ENCODE measurements around the gene ERCC5.

ERCC5 gene

GRCh38 chr13:102845630-102846260 is at the start of gene ERCC5:
Gene ERCC5 (plus strand): TSS chr13:102846032. CDS start chr13:102846267, 235 bp downstream.
- DNase-seq (ENCODE audit: low read depth in 2 of 2) = peak; percentile 90 to 92

- peak; percentile 69 to 79 for DNase-seq (ENCODE audit: low read depth in 2 of 2)
Measured at GRCh38 chr13:102798581-102799425, 47.0 kb upstream of the ERCC5 start, which contains the start of the genes BIVM and POGLUT2. Gene BIVM (plus strand): TSS chr13:102799119. CDS start chr13:102807268, 8,149 bp downstream. Gene POGLUT2 (minus strand): TSS chr13:102798976. CDS start chr13:102798670, 306 bp downstream.

DNA sequence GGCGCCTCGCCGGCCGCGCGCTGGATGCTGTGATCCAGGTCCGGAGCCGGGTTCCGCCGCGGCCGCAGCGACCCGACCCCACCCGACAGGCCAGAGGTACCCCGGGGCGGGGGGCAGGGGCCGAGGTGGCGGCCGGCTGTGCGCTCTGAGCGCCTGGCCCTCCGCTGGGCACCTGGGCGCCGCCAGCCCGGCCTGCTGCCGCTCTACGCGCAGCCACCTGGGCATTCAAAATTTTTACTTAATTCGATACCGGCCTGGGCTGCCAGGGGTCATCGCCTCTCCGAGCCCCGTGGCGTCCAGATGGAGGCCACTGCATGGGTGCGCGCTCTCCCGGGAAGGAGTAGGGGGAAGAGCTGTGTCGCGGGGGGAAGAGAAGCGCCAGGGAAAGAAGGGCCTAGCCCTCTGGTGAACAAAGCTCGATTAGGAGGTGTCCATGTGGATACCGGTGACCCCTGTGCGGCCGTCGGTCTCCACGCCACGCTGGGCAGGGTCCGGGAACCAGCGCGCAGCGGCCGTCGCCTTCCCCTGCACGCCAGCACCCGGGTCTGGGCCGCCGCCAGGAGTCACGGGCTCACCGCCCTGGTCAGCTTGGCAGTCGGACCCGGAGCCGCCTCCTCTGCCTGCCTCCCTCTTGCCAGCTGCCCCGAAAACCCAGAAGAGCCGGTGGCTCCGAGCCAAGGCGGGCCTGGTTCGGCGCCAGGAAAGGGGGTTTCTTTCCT is 46.2 kb upstream of the ERCC5 start:
- peak in 1 of 2 experiments; percentile 7 for DNase-seq (ENCODE audit: low read depth in 2 of 2)

- peak; percentile 65 to 72 for DNase-seq (ENCODE audit: low read depth in 2 of 2)
Measured at GRCh38 chr13:102800145-102801041, 45.4 kb upstream of the ERCC5 start.

- DNase-seq (ENCODE audit: low read depth in 2 of 2) = no peak
Measured at GRCh38 chr13:102805680-102806079, 40.2 kb upstream of the ERCC5 start.

GRCh38 chr13:102807699-102808098 is 38.1 kb upstream of the ERCC5 start:
- no peak for DNase-seq (ENCODE audit: low read depth in 2 of 2)

GRCh38 chr13:102812611-102813287 is 33.1 kb upstream of the ERCC5 start:
- DNase-seq (ENCODE audit: low read depth in 2 of 2) = no peak

DNA sequence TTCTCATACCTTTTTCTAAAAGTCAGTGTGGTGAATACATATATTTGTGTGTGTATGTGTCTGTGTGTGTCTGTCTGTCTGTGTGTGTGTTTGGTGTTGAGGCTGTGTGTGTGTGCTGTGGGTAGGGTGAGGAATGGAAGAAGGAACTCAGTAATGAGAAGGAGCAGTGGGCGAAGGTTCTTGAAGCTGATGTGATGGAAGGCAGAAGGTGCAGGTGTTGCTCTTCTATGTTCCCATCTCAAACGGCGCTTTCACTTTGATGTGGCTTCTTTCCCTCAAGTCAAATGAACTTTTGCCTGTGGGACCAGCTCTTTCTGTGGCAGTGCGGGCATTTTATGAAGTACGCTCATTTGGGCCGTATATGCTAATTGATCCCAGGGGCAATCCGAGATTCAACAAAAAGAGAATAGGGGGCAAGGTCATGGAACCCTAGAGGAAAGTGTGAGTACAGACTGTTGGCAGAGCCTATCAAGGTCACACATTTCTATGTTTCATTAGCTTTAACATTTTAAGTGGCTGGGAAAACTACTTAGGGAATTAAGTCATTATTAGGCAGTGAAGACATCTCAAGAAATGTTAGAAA is 31.7 kb upstream of the ERCC5 start:
- no peak for DNase-seq (ENCODE audit: low read depth in 2 of 2)

DNA sequence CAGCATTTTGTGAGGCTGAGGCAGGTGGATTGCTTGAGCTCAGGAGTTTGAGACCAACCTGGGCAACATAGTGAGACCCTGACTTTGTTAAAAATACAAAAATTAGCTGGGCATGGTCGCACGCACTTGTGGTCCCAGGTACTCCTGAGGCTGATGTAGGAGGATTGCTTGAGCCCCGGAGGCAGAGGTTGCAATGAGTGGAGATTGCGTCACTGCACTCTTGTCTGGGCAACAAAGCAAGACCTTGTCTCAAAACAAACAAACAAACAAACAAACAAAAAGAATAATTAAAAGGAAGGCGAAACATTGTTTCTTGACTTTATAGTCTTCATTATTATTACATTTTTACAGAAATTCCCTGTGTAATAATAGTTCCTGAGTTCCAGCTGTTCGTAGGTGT is 31.0 kb upstream of the ERCC5 start:
- DNase-seq (ENCODE audit: low read depth in 2 of 2) = no peak

DNA sequence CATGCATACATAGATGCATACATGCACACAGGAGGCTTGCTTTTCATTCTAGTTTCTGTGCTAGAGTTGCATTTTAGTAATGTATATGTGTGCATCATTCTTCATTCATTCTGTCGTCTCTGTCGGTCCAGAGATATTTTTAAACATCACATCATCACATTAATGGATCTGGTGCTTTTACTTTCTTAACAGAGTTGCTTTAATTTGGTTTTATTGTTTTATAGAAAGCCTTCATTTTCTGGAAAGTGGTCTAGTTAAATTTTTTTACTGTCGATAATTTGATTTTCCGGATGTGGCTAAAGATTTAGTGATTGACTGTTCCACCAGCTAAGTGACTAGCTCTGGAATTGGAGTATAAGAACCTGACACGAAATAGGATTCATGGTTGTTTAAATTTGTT is 30.0 kb upstream of the ERCC5 start:
- DNase-seq (ENCODE audit: low read depth in 2 of 2) = no peak

GRCh38 chr13:102816708-102817107 is 29.1 kb upstream of the ERCC5 start:
- DNase-seq (ENCODE audit: low read depth in 2 of 2) = no peak

GRCh38 chr13:102817241-102817640 is 28.6 kb upstream of the ERCC5 start:
- no peak for DNase-seq (ENCODE audit: low read depth in 2 of 2)

DNA sequence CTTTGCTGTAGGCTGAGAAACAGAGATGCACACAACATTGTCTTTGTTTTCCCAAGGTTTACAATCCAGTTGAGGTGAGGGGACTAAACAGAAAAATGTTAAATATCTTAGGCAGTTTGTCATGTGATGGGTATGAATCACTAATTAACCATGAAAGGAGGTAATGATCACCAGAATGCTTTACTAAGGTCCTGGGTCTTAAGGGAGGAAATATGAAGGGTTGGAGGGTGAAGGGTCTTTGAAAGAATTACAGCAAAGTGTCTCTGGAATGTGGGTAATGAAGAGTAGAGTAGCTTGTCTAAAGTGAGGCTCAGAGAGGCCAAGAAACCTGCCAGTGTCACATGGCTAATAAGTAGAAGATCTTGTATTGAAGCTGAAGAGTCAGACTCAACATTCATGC is 27.9 kb upstream of the ERCC5 start:
- no peak for DNase-seq (ENCODE audit: low read depth in 2 of 2)

DNA sequence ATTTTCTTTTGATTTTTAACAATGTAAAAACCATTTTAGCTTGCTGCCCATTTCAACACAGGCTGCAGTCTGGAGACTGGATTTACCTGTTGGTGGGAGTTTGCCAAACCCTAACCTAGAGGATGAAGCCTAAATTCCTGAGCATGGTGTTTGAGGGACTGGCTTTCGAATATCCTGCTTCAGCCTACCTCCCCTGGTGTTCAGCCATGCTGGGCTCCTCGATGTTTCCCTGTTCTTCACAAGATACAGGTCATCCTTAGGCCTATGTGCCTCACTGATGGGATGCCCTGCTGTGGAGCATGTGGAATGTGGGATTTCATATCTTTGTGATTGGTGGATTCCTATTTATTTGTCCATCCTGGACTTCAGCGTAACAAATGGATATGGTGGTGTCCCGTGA is 20.4 kb upstream of the ERCC5 start:
- DNase-seq (ENCODE audit: low read depth in 2 of 2) = no peak

DNA sequence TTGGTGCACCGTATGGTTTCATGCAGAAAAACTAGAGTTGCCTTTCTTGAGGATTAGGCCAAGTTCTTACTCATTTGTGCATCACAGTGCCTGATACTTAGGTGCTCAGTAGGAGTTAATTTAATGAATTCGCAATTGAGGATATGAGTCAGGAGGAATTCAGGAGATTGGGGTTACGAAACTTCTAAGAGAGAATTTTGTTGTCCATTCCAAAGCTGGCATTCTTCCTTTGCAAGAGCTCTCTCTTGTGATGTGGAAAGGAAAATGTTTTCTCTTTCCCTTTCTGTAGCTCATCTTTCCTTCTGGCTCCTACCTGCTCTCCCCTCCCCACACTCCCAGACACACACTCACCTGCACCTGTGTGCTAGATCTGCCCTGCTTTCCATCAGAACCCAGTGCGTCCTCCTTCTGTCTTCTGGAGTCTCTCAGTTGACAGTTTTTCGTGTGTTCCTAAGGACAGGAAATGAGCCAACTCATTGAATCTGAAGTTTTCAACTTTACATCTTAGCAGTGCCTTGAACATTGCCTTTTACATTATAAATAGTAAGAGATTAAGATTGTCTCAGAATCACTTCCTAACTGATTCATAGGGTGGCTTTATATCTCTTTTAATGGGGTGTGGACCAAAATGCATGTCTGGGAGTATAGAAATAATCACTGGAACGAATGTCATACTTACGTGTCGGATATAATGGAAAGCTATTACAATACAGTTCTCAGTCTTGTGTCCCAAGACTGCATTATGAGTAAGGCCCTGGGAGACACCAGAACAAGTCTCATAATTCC is 19.7 kb upstream of the ERCC5 start:
- no peak for DNase-seq (ENCODE audit: low read depth in 2 of 2)

DNA sequence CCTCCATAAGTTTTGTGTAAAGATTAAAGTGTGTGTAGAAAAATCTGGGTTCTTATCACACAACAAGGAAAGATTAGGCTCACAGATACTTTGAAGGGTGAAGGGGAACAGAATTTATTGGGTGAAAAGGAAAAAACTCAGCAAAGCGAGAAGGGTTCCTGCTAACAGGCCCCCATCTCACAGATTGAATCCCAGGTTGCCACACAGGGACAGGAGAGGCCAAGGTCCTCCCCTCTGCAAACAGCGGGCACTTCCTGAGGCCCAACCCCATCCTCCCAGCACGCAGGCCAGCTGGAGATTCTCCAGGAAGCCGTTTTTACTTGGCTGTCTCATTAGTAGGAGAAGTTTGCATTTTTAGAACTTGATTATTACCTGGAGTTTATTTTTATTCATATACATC is 15.2 kb upstream of the ERCC5 start:
- no peak for DNase-seq (ENCODE audit: low read depth in 2 of 2)

GRCh38 chr13:102836471-102836870 is 9.4 kb upstream of the ERCC5 start:
- no peak for DNase-seq (ENCODE audit: low read depth in 2 of 2)

DNA sequence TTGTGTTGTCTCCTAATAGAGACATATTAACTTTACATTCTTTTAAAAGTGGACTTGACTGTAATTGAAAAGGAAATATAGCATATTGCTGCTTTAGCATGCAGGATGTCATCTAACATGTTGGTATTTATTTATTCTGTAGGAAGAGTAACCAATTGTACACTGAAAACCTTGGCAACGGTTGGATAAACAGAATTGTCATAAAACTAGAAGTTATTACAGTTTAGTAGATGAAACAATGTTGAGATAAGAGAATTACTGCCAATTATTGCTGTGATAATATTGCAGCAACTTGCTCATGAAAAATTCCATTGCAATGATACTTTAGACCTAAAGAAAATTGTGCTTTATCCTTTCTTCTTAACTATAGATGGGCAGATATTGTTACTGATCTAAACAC is 7.6 kb upstream of the ERCC5 start:
- no peak for DNase-seq (ENCODE audit: low read depth in 2 of 2)

DNA sequence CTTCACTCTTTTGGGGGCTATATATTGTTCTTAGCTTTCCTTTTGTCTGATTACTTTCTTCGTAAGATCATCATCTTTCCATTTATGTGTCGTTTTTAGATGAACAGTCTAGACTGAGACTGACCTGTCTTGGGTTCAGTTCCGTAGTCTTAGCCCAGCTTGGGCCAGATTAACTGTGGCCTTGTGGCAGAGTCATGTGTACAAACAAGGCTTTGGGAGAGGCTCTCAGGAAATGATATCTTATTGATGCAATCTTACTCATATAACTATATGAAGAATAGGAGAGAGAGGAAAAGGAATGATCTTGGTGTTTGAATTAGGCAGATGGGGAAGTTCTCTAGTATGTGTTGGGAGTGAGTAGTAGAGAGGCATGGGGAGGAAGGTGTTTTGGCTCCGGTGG is 6.8 kb upstream of the ERCC5 start:
- DNase-seq (ENCODE audit: low read depth in 2 of 2) = no peak

- no peak for DNase-seq (ENCODE audit: low read depth in 2 of 2)
Measured at GRCh38 chr13:102839462-102839861, 6.4 kb upstream of the ERCC5 start.
